PC-9 (cell line): Measurements from ENCODE around the gene HOXD11.
A peak's percentile ranks its signal among the peaks of the same experiment; 100 is the strongest.

Source experiments
- EZH2 ChIP-seq: fragments of 200-600 bp; sonication (generic); IDR thresholded peaks from 2 replicates; pipeline ENCODE4 v1.8.0; 2017; ENCODE audit warnings: antibody characterized with exemption, low read depth
- TF ChIP-seq, protein P1 (sequence below): fragments of 200-600 bp; sonication (generic); conservative IDR thresholded peaks from 2 replicates; pipeline ENCODE4 v1.6.1; 2017; ENCODE audit warnings: mixed run types, antibody characterized with exemption, mild to moderate bottlenecking, moderate library complexity

DNA sequence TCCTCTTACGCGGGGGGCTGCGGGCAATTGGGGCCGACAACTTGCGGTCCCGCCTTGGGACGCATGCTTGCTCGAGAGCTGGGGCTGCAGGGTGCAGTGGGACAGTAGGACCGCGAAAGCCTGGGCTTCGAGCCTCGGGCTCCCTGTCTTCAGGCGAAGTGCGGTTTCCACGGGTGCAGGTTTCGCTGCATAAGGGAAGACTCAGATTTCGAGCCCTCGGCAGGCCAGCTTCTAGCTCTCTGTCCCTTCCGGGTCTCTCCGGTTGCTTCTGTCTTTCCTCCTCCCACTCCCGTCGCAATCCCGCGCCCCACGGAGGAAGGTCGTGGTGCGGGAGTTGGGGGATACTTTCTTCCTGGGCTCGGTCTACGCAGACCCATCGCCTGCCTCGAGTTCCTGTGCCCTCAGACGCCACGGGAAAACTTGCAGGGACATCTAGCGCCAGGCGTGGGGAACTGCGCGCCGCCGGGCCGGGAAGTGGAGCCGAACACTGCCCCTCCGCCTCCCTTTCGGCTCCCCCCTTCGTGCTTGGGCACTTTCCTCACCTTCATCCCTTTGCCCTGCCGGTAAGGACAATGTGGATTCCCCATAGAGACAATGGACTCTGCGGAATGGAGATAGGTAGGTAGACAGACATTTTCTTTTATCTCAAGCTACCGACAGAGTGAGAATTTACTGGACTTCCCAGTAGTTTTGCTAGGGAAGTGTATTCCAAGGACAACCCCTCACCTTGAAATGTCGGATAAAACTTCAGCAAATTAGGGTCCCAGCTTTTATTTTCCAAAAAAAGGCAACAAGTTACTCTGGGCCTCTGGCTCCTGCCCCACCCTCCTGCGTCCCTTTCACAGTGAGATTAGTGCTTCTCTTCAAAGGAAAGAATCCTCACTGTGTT, 18.8 kb upstream of the HOXD11 start:
- TF ChIP-seq, protein P1, sequence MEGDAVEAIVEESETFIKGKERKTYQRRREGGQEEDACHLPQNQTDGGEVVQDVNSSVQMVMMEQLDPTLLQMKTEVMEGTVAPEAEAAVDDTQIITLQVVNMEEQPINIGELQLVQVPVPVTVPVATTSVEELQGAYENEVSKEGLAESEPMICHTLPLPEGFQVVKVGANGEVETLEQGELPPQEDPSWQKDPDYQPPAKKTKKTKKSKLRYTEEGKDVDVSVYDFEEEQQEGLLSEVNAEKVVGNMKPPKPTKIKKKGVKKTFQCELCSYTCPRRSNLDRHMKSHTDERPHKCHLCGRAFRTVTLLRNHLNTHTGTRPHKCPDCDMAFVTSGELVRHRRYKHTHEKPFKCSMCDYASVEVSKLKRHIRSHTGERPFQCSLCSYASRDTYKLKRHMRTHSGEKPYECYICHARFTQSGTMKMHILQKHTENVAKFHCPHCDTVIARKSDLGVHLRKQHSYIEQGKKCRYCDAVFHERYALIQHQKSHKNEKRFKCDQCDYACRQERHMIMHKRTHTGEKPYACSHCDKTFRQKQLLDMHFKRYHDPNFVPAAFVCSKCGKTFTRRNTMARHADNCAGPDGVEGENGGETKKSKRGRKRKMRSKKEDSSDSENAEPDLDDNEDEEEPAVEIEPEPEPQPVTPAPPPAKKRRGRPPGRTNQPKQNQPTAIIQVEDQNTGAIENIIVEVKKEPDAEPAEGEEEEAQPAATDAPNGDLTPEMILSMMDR, result peak; percentile 76
- TF ChIP-seq EZH2, result no peak
